ENCODE results near the gene CHN2.
A peak's percentile ranks its signal among the peaks of the same experiment; 100 is the strongest.

CHN2 gene

GRCh38 chr7:29163854-29164253 lies 30.7 kb upstream of the CHN2 start:
- H3K4me3 ChIP-seq (ENCODE audit: low read depth, low read length), result no peak overlapping the region
- peak; percentile 77 for DNase-seq (ENCODE audit: low read depth)
- TF ChIP-seq CTCF (IDR thresholded peaks at IDR 0.05; ENCODE audit: control insufficient read depth, extremely low read depth, insufficient read depth), result no peak

GRCh38 chr7:29167721-29168120 lies 26.9 kb upstream of the CHN2 start:
- DNase-seq (ENCODE audit: low read depth), result no peak
- no peak overlapping the region for H3K4me3 ChIP-seq (ENCODE audit: low read depth, low read length)
- TF ChIP-seq CTCF (IDR thresholded peaks at IDR 0.05; ENCODE audit: control insufficient read depth, extremely low read depth, insufficient read depth), result no peak

GRCh38 chr7:29170781-29171180 lies 23.8 kb upstream of the CHN2 start:
- no peak for DNase-seq (ENCODE audit: low read depth)
- no peak overlapping the region for H3K4me3 ChIP-seq (ENCODE audit: low read depth, low read length)
- no peak for TF ChIP-seq CTCF (IDR thresholded peaks at IDR 0.05; ENCODE audit: control insufficient read depth, extremely low read depth, insufficient read depth)

GRCh38 chr7:29173458-29173857 lies 21.1 kb upstream of the CHN2 start:
- DNase-seq (ENCODE audit: low read depth), result no peak
- TF ChIP-seq CTCF (IDR thresholded peaks at IDR 0.05; ENCODE audit: control insufficient read depth, extremely low read depth, insufficient read depth), result no peak
- H3K4me3 ChIP-seq (ENCODE audit: low read depth, low read length), result no peak overlapping the region

- no peak for TF ChIP-seq CTCF (IDR thresholded peaks at IDR 0.05; ENCODE audit: control insufficient read depth, extremely low read depth, insufficient read depth)
- H3K4me3 ChIP-seq (ENCODE audit: low read depth, low read length), result no peak overlapping the region
- DNase-seq (ENCODE audit: low read depth), result no peak
Observed at GRCh38 chr7:29177963-29178600, 16.5 kb upstream of the CHN2 start.

GRCh38 chr7:29179115-29179514 lies 15.5 kb upstream of the CHN2 start:
- no peak for TF ChIP-seq CTCF (IDR thresholded peaks at IDR 0.05; ENCODE audit: control insufficient read depth, extremely low read depth, insufficient read depth)
- DNase-seq (ENCODE audit: low read depth), result no peak

GRCh38 chr7:29184599-29184998 lies 10.0 kb upstream of the CHN2 start:
- no peak for DNase-seq (ENCODE audit: low read depth)
- no peak for TF ChIP-seq CTCF (IDR thresholded peaks at IDR 0.05; ENCODE audit: control insufficient read depth, extremely low read depth, insufficient read depth)
- H3K4me3 ChIP-seq (ENCODE audit: low read depth, low read length), result no peak overlapping the region

More at GRCh38 chr7:29179115-29179514, 15.5 kb upstream of the CHN2 start:
- H3K4me3 ChIP-seq (ENCODE audit: low read depth, low read length), result no peak overlapping the region

Data from LNCaP clone FGC (cell line).